Uterus (tissue), 4 donors: Measurements from ENCODE around the gene EPB41. TPM values are rescaled to one million over a fixed set of nuclear protein-coding genes. Genes with fewer than 3 reads are reported as not detected.

Source experiments
- DNase-seq, 2 donors: peaks; one replicate each; pipeline ENCODE4 v3.0.0-alpha.2; 2019 to 2020
- H3K27ac ChIP-seq, 2 donors: fragments of 200-600 bp; sonication (generic); 1 replicate in 1 of 2; 2 replicates in 1 of 2; pipeline ENCODE4 v1.5.1; 2016 to 2018
- H3K27me3 ChIP-seq, 2 donors: fragments of 200-600 bp; sonication (generic); one replicate each; pipeline ENCODE4 v1.5.1; 2018 to 2019; ENCODE audit warnings: control low read depth in 1 of 2
- H3K36me3 ChIP-seq, 2 donors: fragments of 200-600 bp; sonication (generic); one replicate each; pipeline ENCODE4 v1.5.1; 2019; ENCODE audit warnings: control low read depth in 1 of 2
- H3K4me1 ChIP-seq, 2 donors: fragments of 200-600 bp; sonication (generic); one replicate each; pipeline ENCODE4 v1.5.1; 2018 to 2019; ENCODE audit warnings: control low read depth in 1 of 2
- H3K4me3 ChIP-seq, 2 donors: fragments of 200-600 bp; sonication (generic); 1 replicate in 1 of 2; 2 replicates in 1 of 2; pipeline ENCODE4 v1.5.1; 2018 to 2019; ENCODE audit warnings: mild to moderate bottlenecking in 1 of 2
- H3K9me3 ChIP-seq, 2 donors: fragments of 200-600 bp; sonication (generic); one replicate each; pipeline ENCODE4 v1.5.1; 2019; ENCODE audit warnings: control low read depth in 1 of 2
- CTCF ChIP-seq, 4 experiments: fragments of 200-600 bp in 2 of 4; fragments of 450-650 bp in 2 of 4; sonication (generic) in 2 of 4; IDR thresholded peaks; one replicate each; pipeline ENCODE4 v1.5.1; 2016 to 2019; ENCODE audit warnings: antibody characterized with exemption in 4 of 4, mild to moderate bottlenecking in 2 of 4, moderate library complexity in 1 of 4
- POLR2A ChIP-seq, 2 donors: fragments of 450-650 bp; IDR thresholded peaks; one replicate each; pipeline ENCODE4 v1.6.1; 2016; ENCODE audit warnings: antibody characterized with exemption in 2 of 2, mild to moderate bottlenecking in 1 of 2, moderate library complexity in 1 of 2
- intact Hi-C: fragments of 100-400 bp; cut with DNase I; formaldehyde crosslinking; loops from one replicate; pipeline ENCODE4 v1.15.1; 2023; ENCODE audit warnings: low total_unique reads
- total RNA-seq, 4 donors: library from RNA; depleted of rRNA in 3 of 4; stranded (reverse); fragments of >200 nt in 3 of 4; gene quantifications; one replicate each; pipeline versions ENCODE4 v1.1.0 to v1.2.4, GENCODE V29; 2014 to 2023
- donor health status: DM: yes; HTN: yes; CAD: no.

EPB41 gene
- total RNA-seq, 4 donors from 2014 or later: 16.2 to 1,146 (median 45.4) TPM

- H3K9me3 ChIP-seq: no peaks in the 10 kb centered on the region
- TF ChIP-seq CTCF (IDR thresholded peaks at IDR 0.05) (no peak), POLR2A (IDR thresholded peaks at IDR 0.05) (no peak)
- no peaks in the 10 kb centered on the region for H3K36me3 ChIP-seq
- H3K4me3 ChIP-seq: no peak overlapping the region
- H3K27ac ChIP-seq: no peak overlapping the region
- intact Hi-C loops: no loop called here
- H3K27me3 ChIP-seq: no peaks in the 10 kb centered on the region
- no peak for DNase-seq
- H3K4me1 ChIP-seq: no peaks in the 10 kb centered on the region
Measured at GRCh38 chr1:28983509-28984310, 69.3 kb downstream of the EPB41 start.

- no peak for TF ChIP-seq POLR2A (IDR thresholded peaks at IDR 0.05)
- TF ChIP-seq CTCF (IDR thresholded peaks at IDR 0.05): no peak
- Histone ChIP-seq H3K4me1 (no peaks in the 10 kb centered on the region), H3K27ac (no peak overlapping the region), H3K27me3 (no peaks in the 10 kb centered on the region), H3K4me3 (no peak overlapping the region), H3K36me3 (no peaks in the 10 kb centered on the region), H3K9me3 (no peaks in the 10 kb centered on the region)
- no peak for DNase-seq
- intact Hi-C loops: no loop called here
Measured at GRCh38 chr1:28984311-28984684, 69.9 kb downstream of the EPB41 start.

DNA sequence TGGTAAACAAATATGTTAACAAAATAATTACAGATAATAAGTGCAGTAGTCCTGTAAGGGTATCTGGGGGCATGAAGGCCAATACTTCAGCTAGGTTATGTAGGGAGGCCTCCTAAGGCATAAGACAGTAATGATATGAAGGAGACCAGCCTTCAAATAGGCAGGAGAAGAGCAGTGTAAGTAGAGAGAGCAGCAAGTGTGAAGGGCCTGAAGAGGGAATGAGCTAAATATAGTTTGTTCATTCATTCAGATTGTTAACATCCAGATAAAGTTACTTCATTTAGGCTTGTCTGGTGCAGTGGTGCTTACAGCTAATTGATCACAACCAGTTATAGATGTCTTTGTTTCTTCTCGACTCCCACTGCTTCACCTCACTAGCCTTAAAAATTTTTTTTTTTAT, 71.1 kb downstream of the EPB41 start:
- H3K36me3 ChIP-seq: no peaks in the 10 kb centered on the region
- no peak for DNase-seq
- no peaks in the 10 kb centered on the region for H3K9me3 ChIP-seq
- no peak overlapping the region for H3K4me3 ChIP-seq
- no peaks in the 10 kb centered on the region for H3K4me1 ChIP-seq
- H3K27me3 ChIP-seq: no peaks in the 10 kb centered on the region
- H3K27ac ChIP-seq: no peak overlapping the region
- intact Hi-C loops: no loop called here
- TF ChIP-seq CTCF (IDR thresholded peaks at IDR 0.05) (no peak), POLR2A (IDR thresholded peaks at IDR 0.05) (no peak)

DNA sequence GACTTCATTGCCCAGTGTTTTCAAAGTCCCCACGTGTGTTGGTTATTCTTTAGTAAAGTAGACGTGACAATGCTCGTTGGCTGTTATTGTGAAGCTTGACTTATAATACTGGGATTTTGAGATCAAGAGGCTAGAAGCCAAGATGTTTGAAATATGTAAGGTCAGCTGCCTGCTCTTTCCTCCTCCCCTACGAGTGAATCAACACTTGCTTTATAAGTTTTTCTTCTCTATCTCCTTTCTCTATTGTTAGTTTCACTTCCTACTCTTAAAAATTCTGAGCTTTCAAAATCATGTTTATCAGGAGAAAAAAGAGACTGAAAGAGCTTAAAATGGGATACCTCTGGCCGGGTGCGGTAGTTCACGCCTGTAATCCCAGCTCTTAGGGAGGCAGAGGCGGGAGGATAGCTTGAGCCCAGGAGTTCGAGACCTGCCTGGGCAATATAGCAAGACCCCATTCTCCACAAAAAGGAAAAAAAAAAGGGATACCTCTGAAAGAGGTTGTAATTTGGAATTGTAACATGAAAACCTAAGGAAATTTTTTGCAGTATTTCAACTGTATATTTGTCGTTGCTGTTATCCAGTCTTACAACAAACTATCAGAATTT, 72.0 kb downstream of the EPB41 start:
- no peaks in the 10 kb centered on the region for H3K27me3 ChIP-seq
- intact Hi-C loops: no loop called here
- H3K4me1 ChIP-seq: no peaks in the 10 kb centered on the region
- H3K36me3 ChIP-seq: no peaks in the 10 kb centered on the region
- TF ChIP-seq CTCF (IDR thresholded peaks at IDR 0.05) (no peak), POLR2A (IDR thresholded peaks at IDR 0.05) (no peak)
- peak overlapping the region in 1 of 2 donors; percentile 15 for H3K27ac ChIP-seq
- DNase-seq: no peak
- H3K4me3 ChIP-seq: no peak overlapping the region
- H3K9me3 ChIP-seq: no peaks in the 10 kb centered on the region

- intact Hi-C loops: no loop called here
- TF ChIP-seq CTCF (IDR thresholded peaks at IDR 0.05) (no peak), POLR2A (IDR thresholded peaks at IDR 0.05) (no peak)
- H3K9me3 ChIP-seq: no peaks in the 10 kb centered on the region
- H3K4me1 ChIP-seq: no peaks in the 10 kb centered on the region
- no peaks in the 10 kb centered on the region for H3K36me3 ChIP-seq
- no peak overlapping the region for H3K27ac ChIP-seq
- no peaks in the 10 kb centered on the region for H3K27me3 ChIP-seq
- DNase-seq: no peak
- H3K4me3 ChIP-seq: no peak overlapping the region
Measured at GRCh38 chr1:29002792-29003191, 88.4 kb downstream of the EPB41 start.
